GM12891 (cell line): ENCODE results near the gene TACC3.

Experiments used
- POLR2A ChIP-seq: IDR thresholded peaks from 2 replicates; pipeline ENCODE4 v1.6.1; 2011; ENCODE audit warnings: low read depth, low read length, control low read depth
- POLR2AphosphoS5 ChIP-seq: IDR thresholded peaks from 2 replicates; pipeline ENCODE4 v1.6.1; 2011; ENCODE audit warnings: low read depth, low read length, control low read depth
- SPI1 ChIP-seq: IDR thresholded peaks from 2 replicates; pipeline ENCODE4 v1.6.1; 2011; ENCODE audit warnings: low read depth, low read length, control low read depth
- TAF1 ChIP-seq: IDR thresholded peaks from 2 replicates; pipeline ENCODE4 v1.6.1; 2011; ENCODE audit warnings: low read depth, low read length, control low read depth

DNA sequence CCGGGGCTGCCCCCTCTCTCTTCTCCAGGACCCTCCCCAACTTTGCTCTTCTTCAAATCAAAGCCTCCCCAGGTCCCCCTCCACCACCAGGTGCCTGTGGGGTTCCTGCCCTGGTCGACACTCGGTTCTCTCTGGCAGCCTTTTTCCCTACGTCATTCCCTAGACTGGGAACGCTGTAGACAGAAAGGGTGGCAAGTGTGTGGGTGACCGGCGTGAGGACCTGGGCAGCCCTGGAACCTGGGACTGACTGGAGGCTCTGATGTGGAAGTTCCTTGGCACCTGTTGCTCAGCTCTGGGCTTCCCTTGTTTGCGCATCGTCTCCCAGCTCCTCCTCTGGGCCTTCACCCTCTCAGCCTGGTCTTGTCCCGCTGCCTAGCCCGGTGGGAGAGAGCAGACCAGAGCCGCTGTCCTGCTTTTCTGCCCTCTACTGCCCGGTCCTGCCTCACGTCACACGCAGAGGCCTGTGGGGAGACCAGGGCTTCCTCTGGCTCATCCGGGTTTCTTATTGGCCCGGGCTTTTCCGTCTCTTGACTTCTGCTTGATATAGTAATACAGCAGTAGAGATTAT lies 1.3 kb downstream of the TACC3 start:
- TF ChIP-seq POLR2A = no peak
- TF ChIP-seq POLR2AphosphoS5 = no peak
- TF ChIP-seq TAF1 = no peak
- TF ChIP-seq SPI1 = no peak
